GM19328 (cell line): ENCODE results near the gene TRMT44.

ENCODE experiments used
- ATAC-seq: cut with Tn5 transposase; IDR thresholded peaks from one replicate; pipeline ENCODE4 v1.9.1; 2021; ENCODE audit warnings: mild to moderate bottlenecking, moderate library complexity; ENCODE audit not compliant: unreplicated experiment

Gene TRMT44

GRCh38 chr4:8465615-8466611, 25.3 kb downstream of the TRMT44 start:
- ATAC-seq = no peak

GRCh38 chr4:8467016-8467415, 26.4 kb downstream of the TRMT44 start:
- no peak for ATAC-seq

- ATAC-seq = no peak
Observed at GRCh38 chr4:8468746-8469535, 28.4 kb downstream of the TRMT44 start.

- no peak for ATAC-seq
Observed at GRCh38 chr4:8469550-8469949, 29.0 kb downstream of the TRMT44 start.

GRCh38 chr4:8470451-8471024, 30.0 kb downstream of the TRMT44 start:
- ATAC-seq = no peak

- ATAC-seq = no peak
Observed at GRCh38 chr4:8471211-8471875, 30.8 kb downstream of the TRMT44 start.

- ATAC-seq = no peak
Observed at GRCh38 chr4:8472158-8472688, 31.6 kb downstream of the TRMT44 start.

GRCh38 chr4:8472689-8473197, 32.2 kb downstream of the TRMT44 start:
- ATAC-seq = no peak

GRCh38 chr4:8473198-8473919, 32.8 kb downstream of the TRMT44 start:
- no peak for ATAC-seq

- ATAC-seq = no peak
Observed at GRCh38 chr4:8473920-8474590, 33.5 kb downstream of the TRMT44 start.

GRCh38 chr4:8474856-8475255, 34.3 kb downstream of the TRMT44 start:
- no peak for ATAC-seq

GRCh38 chr4:8475751-8476575, 35.4 kb downstream of the TRMT44 start:
- no peak for ATAC-seq

GRCh38 chr4:8477095-8477635, 36.6 kb downstream of the TRMT44 start:
- no peak for ATAC-seq

- ATAC-seq = no peak
Observed at GRCh38 chr4:8477676-8478075, 37.1 kb downstream of the TRMT44 start.

GRCh38 chr4:8478371-8478770, 37.8 kb downstream of the TRMT44 start:
- ATAC-seq = no peak

GRCh38 chr4:8478801-8479744, 38.5 kb downstream of the TRMT44 start:
- ATAC-seq = no peak

GRCh38 chr4:8480221-8480620, 39.6 kb downstream of the TRMT44 start:
- ATAC-seq = no peak
